ENCODE results near the gene PCK2. TPM values are rescaled to one million over a fixed set of nuclear protein-coding genes. Genes with fewer than 3 reads are reported as not detected.

PCK2 gene
- total and polyA plus RNA-seq, 2 of the 8 experiments (the other 6 are each of a cell fraction or from before 2014, with no cell fraction given) = 81.9 to 115 TPM

DNA sequence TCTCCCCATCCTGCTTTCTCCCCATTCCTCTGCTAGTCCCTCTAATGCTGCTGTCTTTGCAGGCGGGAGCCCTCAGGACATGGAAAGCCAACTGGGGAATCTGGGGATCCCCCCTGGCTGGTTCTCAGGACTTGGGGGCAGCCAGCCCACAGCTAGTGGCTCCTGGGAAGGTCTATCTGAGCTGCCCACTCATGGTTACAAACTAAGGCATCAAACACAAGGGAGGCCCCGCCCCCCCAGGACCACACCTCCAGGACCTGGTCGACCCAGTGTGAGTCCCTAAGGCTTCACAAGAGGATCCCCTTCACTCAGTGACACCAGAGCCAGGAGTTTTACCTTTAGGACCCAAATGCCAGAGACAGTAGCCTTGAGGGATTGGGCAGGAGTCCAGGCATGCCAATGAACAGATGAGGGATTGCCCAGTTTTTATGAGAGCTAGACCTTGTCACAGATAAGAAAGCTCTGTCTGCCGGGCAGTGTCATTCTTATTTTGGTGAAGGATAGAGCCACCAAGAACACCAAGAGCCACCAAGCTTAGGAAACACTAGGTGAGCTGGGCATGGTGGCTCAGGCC, 30.8 kb upstream of the PCK2 start (continued):
- TF ChIP-seq, protein P1, sequence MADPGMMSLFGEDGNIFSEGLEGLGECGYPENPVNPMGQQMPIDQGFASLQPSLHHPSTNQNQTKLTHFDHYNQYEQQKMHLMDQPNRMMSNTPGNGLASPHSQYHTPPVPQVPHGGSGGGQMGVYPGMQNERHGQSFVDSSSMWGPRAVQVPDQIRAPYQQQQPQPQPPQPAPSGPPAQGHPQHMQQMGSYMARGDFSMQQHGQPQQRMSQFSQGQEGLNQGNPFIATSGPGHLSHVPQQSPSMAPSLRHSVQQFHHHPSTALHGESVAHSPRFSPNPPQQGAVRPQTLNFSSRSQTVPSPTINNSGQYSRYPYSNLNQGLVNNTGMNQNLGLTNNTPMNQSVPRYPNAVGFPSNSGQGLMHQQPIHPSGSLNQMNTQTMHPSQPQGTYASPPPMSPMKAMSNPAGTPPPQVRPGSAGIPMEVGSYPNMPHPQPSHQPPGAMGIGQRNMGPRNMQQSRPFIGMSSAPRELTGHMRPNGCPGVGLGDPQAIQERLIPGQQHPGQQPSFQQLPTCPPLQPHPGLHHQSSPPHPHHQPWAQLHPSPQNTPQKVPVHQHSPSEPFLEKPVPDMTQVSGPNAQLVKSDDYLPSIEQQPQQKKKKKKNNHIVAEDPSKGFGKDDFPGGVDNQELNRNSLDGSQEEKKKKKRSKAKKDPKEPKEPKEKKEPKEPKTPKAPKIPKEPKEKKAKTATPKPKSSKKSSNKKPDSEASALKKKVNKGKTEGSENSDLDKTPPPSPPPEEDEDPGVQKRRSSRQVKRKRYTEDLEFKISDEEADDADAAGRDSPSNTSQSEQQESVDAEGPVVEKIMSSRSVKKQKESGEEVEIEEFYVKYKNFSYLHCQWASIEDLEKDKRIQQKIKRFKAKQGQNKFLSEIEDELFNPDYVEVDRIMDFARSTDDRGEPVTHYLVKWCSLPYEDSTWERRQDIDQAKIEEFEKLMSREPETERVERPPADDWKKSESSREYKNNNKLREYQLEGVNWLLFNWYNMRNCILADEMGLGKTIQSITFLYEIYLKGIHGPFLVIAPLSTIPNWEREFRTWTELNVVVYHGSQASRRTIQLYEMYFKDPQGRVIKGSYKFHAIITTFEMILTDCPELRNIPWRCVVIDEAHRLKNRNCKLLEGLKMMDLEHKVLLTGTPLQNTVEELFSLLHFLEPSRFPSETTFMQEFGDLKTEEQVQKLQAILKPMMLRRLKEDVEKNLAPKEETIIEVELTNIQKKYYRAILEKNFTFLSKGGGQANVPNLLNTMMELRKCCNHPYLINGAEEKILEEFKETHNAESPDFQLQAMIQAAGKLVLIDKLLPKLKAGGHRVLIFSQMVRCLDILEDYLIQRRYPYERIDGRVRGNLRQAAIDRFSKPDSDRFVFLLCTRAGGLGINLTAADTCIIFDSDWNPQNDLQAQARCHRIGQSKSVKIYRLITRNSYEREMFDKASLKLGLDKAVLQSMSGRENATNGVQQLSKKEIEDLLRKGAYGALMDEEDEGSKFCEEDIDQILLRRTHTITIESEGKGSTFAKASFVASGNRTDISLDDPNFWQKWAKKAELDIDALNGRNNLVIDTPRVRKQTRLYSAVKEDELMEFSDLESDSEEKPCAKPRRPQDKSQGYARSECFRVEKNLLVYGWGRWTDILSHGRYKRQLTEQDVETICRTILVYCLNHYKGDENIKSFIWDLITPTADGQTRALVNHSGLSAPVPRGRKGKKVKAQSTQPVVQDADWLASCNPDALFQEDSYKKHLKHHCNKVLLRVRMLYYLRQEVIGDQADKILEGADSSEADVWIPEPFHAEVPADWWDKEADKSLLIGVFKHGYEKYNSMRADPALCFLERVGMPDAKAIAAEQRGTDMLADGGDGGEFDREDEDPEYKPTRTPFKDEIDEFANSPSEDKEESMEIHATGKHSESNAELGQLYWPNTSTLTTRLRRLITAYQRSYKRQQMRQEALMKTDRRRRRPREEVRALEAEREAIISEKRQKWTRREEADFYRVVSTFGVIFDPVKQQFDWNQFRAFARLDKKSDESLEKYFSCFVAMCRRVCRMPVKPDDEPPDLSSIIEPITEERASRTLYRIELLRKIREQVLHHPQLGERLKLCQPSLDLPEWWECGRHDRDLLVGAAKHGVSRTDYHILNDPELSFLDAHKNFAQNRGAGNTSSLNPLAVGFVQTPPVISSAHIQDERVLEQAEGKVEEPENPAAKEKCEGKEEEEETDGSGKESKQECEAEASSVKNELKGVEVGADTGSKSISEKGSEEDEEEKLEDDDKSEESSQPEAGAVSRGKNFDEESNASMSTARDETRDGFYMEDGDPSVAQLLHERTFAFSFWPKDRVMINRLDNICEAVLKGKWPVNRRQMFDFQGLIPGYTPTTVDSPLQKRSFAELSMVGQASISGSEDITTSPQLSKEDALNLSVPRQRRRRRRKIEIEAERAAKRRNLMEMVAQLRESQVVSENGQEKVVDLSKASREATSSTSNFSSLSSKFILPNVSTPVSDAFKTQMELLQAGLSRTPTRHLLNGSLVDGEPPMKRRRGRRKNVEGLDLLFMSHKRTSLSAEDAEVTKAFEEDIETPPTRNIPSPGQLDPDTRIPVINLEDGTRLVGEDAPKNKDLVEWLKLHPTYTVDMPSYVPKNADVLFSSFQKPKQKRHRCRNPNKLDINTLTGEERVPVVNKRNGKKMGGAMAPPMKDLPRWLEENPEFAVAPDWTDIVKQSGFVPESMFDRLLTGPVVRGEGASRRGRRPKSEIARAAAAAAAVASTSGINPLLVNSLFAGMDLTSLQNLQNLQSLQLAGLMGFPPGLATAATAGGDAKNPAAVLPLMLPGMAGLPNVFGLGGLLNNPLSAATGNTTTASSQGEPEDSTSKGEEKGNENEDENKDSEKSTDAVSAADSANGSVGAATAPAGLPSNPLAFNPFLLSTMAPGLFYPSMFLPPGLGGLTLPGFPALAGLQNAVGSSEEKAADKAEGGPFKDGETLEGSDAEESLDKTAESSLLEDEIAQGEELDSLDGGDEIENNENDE (IDR thresholded peaks at IDR 0.05; ENCODE audit: insufficient replicate concordance, low read length) = no peak
- no peak for TF ChIP-seq NANOG (IDR thresholded peaks at IDR 0.05; ENCODE audit: insufficient read depth, low read depth, low read length, poor library complexity, severe bottlenecking)
- TF ChIP-seq GTF2F1 (IDR thresholded peaks at IDR 0.05; ENCODE audit: borderline replicate concordance, low read depth, low read length) = no peak
- no peak for TF ChIP-seq TBP (IDR thresholded peaks at IDR 0.05; ENCODE audit: low read depth, low read length)
- no peak for TF ChIP-seq CHD2 (IDR thresholded peaks at IDR 0.05; ENCODE audit: low read length)
- no peak for TF ChIP-seq PHF8 (conservative IDR thresholded peaks at IDR 0.05; ENCODE audit: low read depth, low read length)
- TF ChIP-seq EGR1 (IDR thresholded peaks at IDR 0.05; ENCODE audit: borderline replicate concordance, low read depth, low read length) = no peak

Measured in H1 (cell line).